ENCODE measurements around the gene CSMD2.

GRCh38 chr1:33810571-33810970, 354.5 kb downstream of the CSMD2 start:
- TF ChIP-seq POLR2A (IDR thresholded peaks at IDR 0.05): no peak
- TF ChIP-seq CTCF (IDR thresholded peaks at IDR 0.05): no peak
